OCI-LY1 (cell line): ENCODE results near the gene LIMCH1.

ENCODE experiments used
- H2AFZ ChIP-seq: fragments of 200-600 bp; sonication (generic), shearing (Covaris generic); 2 replicates; pipeline ENCODE4 v1.6.0; 2014; ENCODE audit warnings: antibody characterized with exemption, mild to moderate bottlenecking, low read length
- H3F3A ChIP-seq: fragments of 200-600 bp; sonication (generic), shearing (Covaris generic); 2 replicates; pipeline ENCODE4 v1.6.0; 2014; ENCODE audit warnings: mild to moderate bottlenecking, antibody characterized with exemption, low read length, moderate library complexity; ENCODE audit not compliant: insufficient read depth
- H3K27ac ChIP-seq: fragments of 200-600 bp; sonication (generic); 2 replicates; pipeline ENCODE4 v1.5.1; 2014; ENCODE audit warnings: low read length, mixed run types, mild to moderate bottlenecking, low read depth; ENCODE audit not compliant: poor library complexity, severe bottlenecking
- H3K27me3 ChIP-seq: fragments of 200-600 bp; sonication (generic); 2 replicates; pipeline ENCODE4 v1.6.0; 2014; ENCODE audit warnings: antibody characterized with exemption, mild to moderate bottlenecking, low read length, moderate library complexity; ENCODE audit not compliant: insufficient read depth
- H3K36me3 ChIP-seq: fragments of 200-600 bp; sonication (generic); 2 replicates; pipeline ENCODE4 v1.6.1; 2014; ENCODE audit warnings: mild to moderate bottlenecking, antibody characterized with exemption, low read length, moderate library complexity, mixed read lengths; ENCODE audit not compliant: insufficient read depth
- H3K4me1 ChIP-seq: fragments of 200-600 bp; sonication (generic); 2 replicates; pipeline ENCODE4 v1.5.1; 2014; ENCODE audit warnings: mild to moderate bottlenecking, low read length, moderate library complexity; ENCODE audit not compliant: insufficient read depth, severe bottlenecking
- H3K4me2 ChIP-seq: fragments of 200-600 bp; sonication (generic), shearing (Covaris generic); 2 replicates; pipeline ENCODE4 v1.6.1; 2014; ENCODE audit warnings: low read length
- H3K4me3 ChIP-seq: fragments of 200-600 bp; sonication (generic); 2 replicates; pipeline ENCODE4 v1.5.1; 2014; ENCODE audit warnings: low read length, low read depth, mild to moderate bottlenecking, mixed read lengths; ENCODE audit not compliant: poor library complexity, severe bottlenecking
- H3K79me2 ChIP-seq: fragments of 200-600 bp; shearing (Covaris generic); 2 replicates; pipeline ENCODE4 v1.6.1; 2016; ENCODE audit warnings: mixed run types, low read length, mixed read lengths; ENCODE audit not compliant: insufficient read depth
- H3K9ac ChIP-seq: fragments of 200-600 bp; sonication (generic), shearing (Covaris generic); 2 replicates; pipeline ENCODE4 v1.6.1; 2014; ENCODE audit warnings: mild to moderate bottlenecking, low read length, mixed read lengths
- H3K9me2 ChIP-seq: fragments of 200-600 bp; sonication (generic), shearing (Covaris generic); 2 replicates; pipeline ENCODE4 v1.6.1; 2014; ENCODE audit warnings: low read depth, mild to moderate bottlenecking, low read length, mixed read lengths
- H3K9me3 ChIP-seq: fragments of 200-600 bp; shearing (Covaris generic); 2 replicates; pipeline ENCODE4 v1.6.1; 2014; ENCODE audit warnings: low read length, mixed read lengths
- H4K20me1 ChIP-seq: fragments of 200-600 bp; sonication (generic), shearing (Covaris generic); 2 replicates; pipeline ENCODE4 v1.6.0; 2016; ENCODE audit warnings: mild to moderate bottlenecking, low read length; ENCODE audit not compliant: insufficient read depth
- EZH2 ChIP-seq: fragments of 200-600 bp; sonication (generic), shearing (Covaris generic); IDR thresholded peaks from 2 replicates; pipeline ENCODE4 v1.8.0; 2017; ENCODE audit warnings: borderline replicate concordance, mixed run types, mild to moderate bottlenecking, antibody characterized with exemption, low read length, moderate library complexity, mixed read lengths
- TF ChIP-seq, protein P1 (sequence below): fragments of 200-600 bp; sonication (generic), shearing (Covaris generic); IDR thresholded peaks from 2 replicates; pipeline ENCODE4 v1.5.1; 2017; ENCODE audit warnings: mild to moderate bottlenecking, antibody characterized with exemption, low read length, moderate library complexity, mixed read lengths

Gene LIMCH1

DNA sequence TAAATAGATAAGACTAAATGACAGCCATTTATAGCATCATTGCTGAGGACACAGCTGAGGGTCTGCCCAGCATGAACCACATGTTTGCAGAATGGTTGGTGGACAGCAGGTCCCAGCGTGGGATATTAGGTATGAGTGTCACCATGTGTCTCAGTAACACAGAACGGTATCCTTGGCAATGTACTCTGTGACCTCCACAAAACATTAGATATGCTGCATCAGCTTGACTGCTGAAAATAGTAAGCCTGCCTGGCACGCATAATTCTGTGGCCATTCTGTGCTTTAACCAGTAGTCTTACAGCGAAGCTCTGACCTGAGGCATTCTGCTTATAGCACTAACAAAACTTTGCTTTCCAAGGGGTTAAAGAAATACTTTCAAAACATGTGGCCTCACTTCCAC lies 32.0 kb downstream of the LIMCH1 start:
- H3F3A ChIP-seq = no peaks in the 10 kb centered on the region
- H3K27me3 ChIP-seq = no peaks in the 10 kb centered on the region
- no peak overlapping the region for H3K27ac ChIP-seq
- H3K36me3 ChIP-seq = no peaks in the 10 kb centered on the region
- H2AFZ ChIP-seq = no peak overlapping the region
- no peak overlapping the region for H3K4me2 ChIP-seq
- no peaks in the 10 kb centered on the region for H3K79me2 ChIP-seq
- H4K20me1 ChIP-seq = no peaks in the 10 kb centered on the region
- no peak overlapping the region for H3K4me3 ChIP-seq
- H3K9ac ChIP-seq = no peak overlapping the region
- H3K9me3 ChIP-seq = no peaks in the 10 kb centered on the region
- no peaks in the 10 kb centered on the region for H3K4me1 ChIP-seq
- H3K9me2 ChIP-seq = no peaks in the 10 kb centered on the region
- TF ChIP-seq EZH2 = no peak
- TF ChIP-seq, protein P1, sequence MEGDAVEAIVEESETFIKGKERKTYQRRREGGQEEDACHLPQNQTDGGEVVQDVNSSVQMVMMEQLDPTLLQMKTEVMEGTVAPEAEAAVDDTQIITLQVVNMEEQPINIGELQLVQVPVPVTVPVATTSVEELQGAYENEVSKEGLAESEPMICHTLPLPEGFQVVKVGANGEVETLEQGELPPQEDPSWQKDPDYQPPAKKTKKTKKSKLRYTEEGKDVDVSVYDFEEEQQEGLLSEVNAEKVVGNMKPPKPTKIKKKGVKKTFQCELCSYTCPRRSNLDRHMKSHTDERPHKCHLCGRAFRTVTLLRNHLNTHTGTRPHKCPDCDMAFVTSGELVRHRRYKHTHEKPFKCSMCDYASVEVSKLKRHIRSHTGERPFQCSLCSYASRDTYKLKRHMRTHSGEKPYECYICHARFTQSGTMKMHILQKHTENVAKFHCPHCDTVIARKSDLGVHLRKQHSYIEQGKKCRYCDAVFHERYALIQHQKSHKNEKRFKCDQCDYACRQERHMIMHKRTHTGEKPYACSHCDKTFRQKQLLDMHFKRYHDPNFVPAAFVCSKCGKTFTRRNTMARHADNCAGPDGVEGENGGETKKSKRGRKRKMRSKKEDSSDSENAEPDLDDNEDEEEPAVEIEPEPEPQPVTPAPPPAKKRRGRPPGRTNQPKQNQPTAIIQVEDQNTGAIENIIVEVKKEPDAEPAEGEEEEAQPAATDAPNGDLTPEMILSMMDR = no peak

DNA sequence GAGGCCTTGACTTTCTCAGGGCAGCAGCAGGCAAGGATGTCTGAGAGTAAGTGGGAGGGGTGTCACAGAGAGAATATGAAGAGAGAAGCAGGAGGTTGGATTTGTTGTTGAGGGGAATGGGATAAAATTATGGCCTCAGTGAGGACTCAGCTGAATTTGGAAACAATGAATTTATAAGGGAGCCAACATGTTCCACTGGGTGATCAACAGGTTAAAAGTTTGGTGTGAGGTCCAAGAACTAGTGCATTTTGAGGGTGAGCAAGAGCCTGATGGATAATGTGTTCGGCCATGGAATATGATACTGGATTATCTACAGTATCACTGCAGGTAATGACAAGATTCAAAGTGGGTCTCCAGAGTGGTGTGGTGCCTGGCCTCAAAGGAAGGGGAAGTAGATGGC lies 33.5 kb downstream of the LIMCH1 start:
- Histone ChIP-seq H3K9me2 (no peaks in the 10 kb centered on the region), H3K79me2 (no peaks in the 10 kb centered on the region), H3K4me1 (no peaks in the 10 kb centered on the region), H3K9me3 (no peaks in the 10 kb centered on the region), H3F3A (no peaks in the 10 kb centered on the region), H3K9ac (no peak overlapping the region), H4K20me1 (no peaks in the 10 kb centered on the region), H2AFZ (no peak overlapping the region), H3K36me3 (no peaks in the 10 kb centered on the region), H3K4me2 (no peak overlapping the region), H3K27me3 (no peaks in the 10 kb centered on the region), H3K27ac (no peak overlapping the region), H3K4me3 (no peak overlapping the region)
- TF ChIP-seq, protein P1 = no peak
- no peak for TF ChIP-seq EZH2

DNA sequence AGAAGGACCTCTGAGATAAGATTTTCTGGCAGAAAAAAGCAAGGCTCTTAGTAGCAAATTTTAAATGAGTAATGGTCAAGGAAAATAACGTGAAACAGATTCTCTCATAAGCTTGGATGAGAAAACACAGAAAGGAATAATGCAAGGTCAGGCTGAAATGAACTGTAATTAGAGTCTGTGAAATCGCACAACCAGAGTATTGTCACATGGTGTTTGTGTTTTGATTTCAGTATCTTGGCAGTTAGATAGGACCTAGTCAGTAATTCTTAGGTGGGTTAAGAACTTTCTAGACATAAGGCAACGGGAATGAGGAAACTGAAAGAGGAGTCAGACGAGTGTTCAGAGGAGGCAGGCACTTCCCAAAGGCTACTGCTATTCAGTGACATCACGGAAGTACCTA lies 34.6 kb downstream of the LIMCH1 start:
- Histone ChIP-seq H3K27me3 (no peaks in the 10 kb centered on the region), H3K36me3 (no peaks in the 10 kb centered on the region), H3K79me2 (no peaks in the 10 kb centered on the region), H4K20me1 (no peaks in the 10 kb centered on the region), H3K9me2 (no peaks in the 10 kb centered on the region), H3K9me3 (no peaks in the 10 kb centered on the region), H3K4me1 (no peaks in the 10 kb centered on the region), H3K4me3 (no peak overlapping the region), H3K9ac (no peak overlapping the region), H3K4me2 (no peak overlapping the region), H2AFZ (no peak overlapping the region), H3F3A (no peaks in the 10 kb centered on the region), H3K27ac (no peak overlapping the region)
- TF ChIP-seq EZH2 = no peak
- TF ChIP-seq, protein P1 = no peak
